Measurements from ENCODE around the gene HLA-C.
"Not testable (repeated sequence)": the region's sequence is repeated elsewhere in the genome, so short reads cannot be mapped to it uniquely, and the experiment has no call there.

The HLA-C gene

DNA sequence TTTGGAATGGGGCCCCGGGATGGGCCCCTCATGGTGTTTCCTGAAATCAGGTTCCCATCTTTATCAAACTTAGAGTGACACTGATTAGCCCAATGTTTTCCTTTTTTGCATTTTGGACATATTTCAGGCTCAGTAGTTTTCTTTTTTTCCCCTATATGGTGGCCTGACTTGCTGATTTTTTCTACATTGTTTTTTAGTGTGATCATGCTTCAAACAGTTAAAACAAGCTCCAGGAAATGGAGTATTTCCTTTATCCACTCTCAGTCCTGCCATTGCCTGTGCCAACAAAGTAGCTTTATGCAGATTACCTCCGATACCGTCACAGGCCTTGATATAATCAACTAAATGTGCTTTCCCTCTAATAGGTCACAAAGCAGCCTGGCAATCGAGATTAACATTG is 37.8 kb downstream of the HLA-C start:
- not testable (repeated sequence) for H3K4me1 Mint-ChIP-seq

DNA sequence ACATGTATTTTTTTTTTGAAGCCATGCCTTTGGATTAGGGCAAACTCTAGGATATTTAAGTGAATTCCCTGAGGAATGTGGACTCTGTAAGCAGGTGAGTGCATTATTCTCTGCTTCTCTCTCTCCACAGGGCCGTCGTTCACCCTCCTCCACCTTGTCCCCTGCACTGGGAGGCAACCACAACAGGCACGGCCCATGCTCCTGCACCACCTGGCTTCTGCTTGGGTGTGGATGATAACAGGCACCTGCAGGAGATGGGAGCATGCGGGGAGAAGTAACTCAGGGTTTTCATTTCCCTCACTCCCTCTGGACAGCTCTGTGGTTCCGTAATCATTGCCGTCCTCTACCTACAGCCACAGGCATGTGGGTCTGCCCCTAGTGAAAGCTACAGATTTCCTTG is 43.4 kb downstream of the HLA-C start:
- Mint-ChIP-seq H3K36me3 (ENCODE audit: insufficient read depth) (no peaks in the 10 kb centered on the region), H3K9me3 (no peaks in the 10 kb centered on the region), H3K27me3 (peaks cover 44% of the 10 kb centered on the region), H3K4me3 (no peak overlapping the region), H3K27ac (ENCODE audit: low read depth) (no peak overlapping the region), H3K4me1 (peaks cover 6% of the 10 kb centered on the region)
- ATAC-seq (replicated peaks; ENCODE audit: extremely low read depth, poor library complexity, severe bottlenecking) (no peak), DNase-seq (ENCODE audit: low spot score in 2 of 2) (no peak)

More for the DNA sequence above, 37.8 kb downstream of the HLA-C start:
- H3K27ac Mint-ChIP-seq (ENCODE audit: low read depth); H3K4me3 Mint-ChIP-seq; H3K36me3 Mint-ChIP-seq (ENCODE audit: insufficient read depth); ATAC-seq (replicated peaks; ENCODE audit: extremely low read depth, poor library complexity, severe bottlenecking); H3K9me3 Mint-ChIP-seq; DNase-seq (ENCODE audit: low spot score in 2 of 2): not testable (repeated sequence)
- peaks cover 48% of the 10 kb centered on the region for H3K27me3 Mint-ChIP-seq

DNA sequence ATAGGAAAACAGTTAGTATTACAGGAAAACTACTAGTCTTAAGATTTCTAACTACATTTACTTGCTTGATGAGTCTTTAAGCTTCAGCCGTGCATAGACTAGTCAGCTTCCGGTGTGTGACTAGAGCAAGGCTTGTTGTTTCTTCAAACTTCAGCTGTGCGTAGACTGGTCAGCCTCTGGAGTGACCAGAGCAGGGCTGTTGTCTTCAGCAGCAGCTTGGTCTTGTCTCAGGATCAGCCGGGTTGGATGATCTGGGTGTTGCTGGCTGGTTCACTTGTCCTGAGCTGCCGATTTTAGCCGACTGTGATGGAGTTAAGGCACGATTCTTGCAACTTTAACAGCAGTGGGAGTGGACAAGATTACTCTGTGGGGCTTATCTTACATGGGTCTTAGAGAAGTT is 44.7 kb downstream of the HLA-C start:
- no peaks in the 10 kb centered on the region for H3K9me3 Mint-ChIP-seq
- peaks cover 31% of the 10 kb centered on the region for H3K27me3 Mint-ChIP-seq
- DNase-seq (ENCODE audit: low spot score in 2 of 2) (no peak), ATAC-seq (replicated peaks; ENCODE audit: extremely low read depth, poor library complexity, severe bottlenecking) (no peak)
- H3K27ac Mint-ChIP-seq (ENCODE audit: low read depth), result no peak overlapping the region
- H3K4me1 Mint-ChIP-seq, result peaks cover 6% of the 10 kb centered on the region
- H3K4me3 Mint-ChIP-seq, result no peak overlapping the region
- H3K36me3 Mint-ChIP-seq (ENCODE audit: insufficient read depth), result no peaks in the 10 kb centered on the region

DNA sequence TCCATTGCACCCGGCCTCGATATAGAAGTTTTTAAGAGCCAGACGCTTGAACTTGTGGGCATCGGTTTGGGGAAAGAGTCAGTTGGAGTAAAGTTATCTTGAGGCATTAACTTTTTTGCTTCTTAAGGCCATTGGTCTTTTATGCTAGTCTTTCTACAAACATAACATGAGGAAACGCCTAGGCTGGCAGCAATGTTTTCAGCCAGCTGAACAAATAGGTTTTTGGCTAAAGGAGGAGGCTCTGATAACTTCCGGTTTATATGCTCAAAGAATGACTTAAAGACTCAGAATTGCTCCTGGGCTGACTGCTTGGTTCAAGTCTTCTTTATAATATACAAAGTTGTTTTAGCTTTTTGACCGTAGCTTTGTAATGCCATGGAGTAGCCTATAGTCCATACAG is 46.2 kb downstream of the HLA-C start:
- Mint-ChIP-seq H3K27ac (ENCODE audit: low read depth) (no peak overlapping the region), H3K4me3 (no peak overlapping the region), H3K9me3 (no peaks in the 10 kb centered on the region), H3K4me1 (peaks cover 6% of the 10 kb centered on the region), H3K27me3 (peaks cover 23% of the 10 kb centered on the region), H3K36me3 (ENCODE audit: insufficient read depth) (no peaks in the 10 kb centered on the region)
- ATAC-seq (replicated peaks; ENCODE audit: extremely low read depth, poor library complexity, severe bottlenecking) (no peak), DNase-seq (ENCODE audit: low spot score in 2 of 2) (no peak)

DNA sequence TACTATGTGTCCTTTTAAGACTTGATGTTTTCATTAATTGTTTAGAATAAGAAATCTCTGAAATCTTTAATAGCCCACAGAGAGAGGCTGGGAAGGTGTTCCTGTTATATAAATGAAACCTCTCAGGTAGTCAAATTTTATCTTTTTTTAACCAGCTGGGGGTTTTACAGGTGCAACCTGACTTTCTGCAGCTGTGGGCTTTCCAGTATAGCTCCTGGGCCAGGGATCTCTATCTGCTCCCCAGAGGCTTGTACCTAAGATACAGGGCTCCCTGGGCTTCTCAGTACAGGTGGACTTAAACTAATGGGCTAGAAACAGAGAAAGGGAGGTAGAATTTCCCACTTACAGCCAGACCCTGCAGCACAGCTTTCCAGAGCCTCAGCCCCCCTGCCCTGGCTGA is 49.4 kb downstream of the HLA-C start:
- no peaks in the 10 kb centered on the region for H3K27me3 Mint-ChIP-seq
- H3K36me3 Mint-ChIP-seq (ENCODE audit: insufficient read depth), result no peaks in the 10 kb centered on the region
- no peak for ATAC-seq (replicated peaks; ENCODE audit: extremely low read depth, poor library complexity, severe bottlenecking)
- H3K4me3 Mint-ChIP-seq, result no peak overlapping the region
- DNase-seq (ENCODE audit: low spot score in 2 of 2), result no peak
- H3K9me3 Mint-ChIP-seq, result no peaks in the 10 kb centered on the region
- no peaks in the 10 kb centered on the region for H3K4me1 Mint-ChIP-seq
- no peak overlapping the region for H3K27ac Mint-ChIP-seq (ENCODE audit: low read depth)
